Testis (tissue), 3 donors: Measurements from ENCODE around the gene LRRTM4. TPM values are rescaled to one million over a fixed set of nuclear protein-coding genes. Genes with fewer than 3 reads are reported as not detected.

Source experiments
- DNase-seq: peaks from one replicate; pipeline ENCODE4 v3.0.0-alpha.2; 2019
- H3K27ac ChIP-seq, 2 donors: fragments of 200-600 bp; sonication (generic); one replicate each; pipeline ENCODE4 v1.5.1; 2019
- H3K27me3 ChIP-seq: fragments of 200-600 bp; sonication (generic); one replicate; pipeline ENCODE4 v1.5.1; 2019
- H3K36me3 ChIP-seq: fragments of 200-600 bp; sonication (generic); one replicate; pipeline ENCODE4 v1.5.1; 2017; ENCODE audit warnings: low read depth; ENCODE audit errors: missing control alignments
- H3K4me1 ChIP-seq: fragments of 200-600 bp; sonication (generic); one replicate; pipeline ENCODE4 v1.5.1; 2019
- H3K4me3 ChIP-seq, 2 donors: fragments of 200-600 bp; sonication (generic); one replicate each; pipeline ENCODE4 v1.5.1; 2017 to 2019
- H3K9me3 ChIP-seq: fragments of 200-600 bp; sonication (generic); one replicate; pipeline ENCODE4 v1.5.1; 2017
- POLR2A ChIP-seq: fragments of 450-650 bp; IDR thresholded peaks from one replicate; pipeline ENCODE4 v1.6.1; 2017; ENCODE audit warnings: antibody characterized with exemption, mild to moderate bottlenecking, moderate library complexity
- WGBS, 2 donors: methylation state at CpG; one replicate each; pipeline ENCODE4 v1.1.5; 2018; 5-methylcytosine and 5-hydroxymethylcytosine counted together
- intact Hi-C: fragments of 100-400 bp; cut with DNase I; formaldehyde crosslinking; loops from one replicate; pipeline ENCODE4 v1.15.1; 2023; ENCODE audit warnings: low total_unique reads
- polyA plus RNA-seq: library from polyadenylated mRNA; stranded (reverse); fragments of 350-450 nt; fragmentation: Illumina TruSeq; extraction: RNeasy Lipid Tissue Mini Kit (QIAGEN cat#74804); gene quantifications from one replicate; pipeline ENCODE4 v1.2.3, GENCODE V29; 2014; ENCODE audit warnings: low read depth, low replicate concordance; ENCODE audit not compliant: insufficient read depth
- total RNA-seq, 2 donors: library from RNA; depleted of rRNA; stranded (reverse); fragments of >200 nt; gene quantifications; one replicate each; pipeline ENCODE4 v1.2.3, GENCODE V29; 2016
- TF ChIP-seq, protein P1 (sequence below), 3 experiments: fragments of 450-650 bp in 2 of 3; fragments of 200-600 bp in 1 of 3; sonication (generic) in 1 of 3; IDR thresholded peaks; one replicate each; pipeline ENCODE4 v1.5.1; 2016 to 2019; ENCODE audit warnings: antibody characterized with exemption in 3 of 3, mild to moderate bottlenecking in 2 of 3, moderate library complexity in 1 of 3

LRRTM4 gene
- total and polyA plus RNA-seq, 3 donors from 2014 or later = 0.08 to 0.19 (median 0.13) TPM

DNA sequence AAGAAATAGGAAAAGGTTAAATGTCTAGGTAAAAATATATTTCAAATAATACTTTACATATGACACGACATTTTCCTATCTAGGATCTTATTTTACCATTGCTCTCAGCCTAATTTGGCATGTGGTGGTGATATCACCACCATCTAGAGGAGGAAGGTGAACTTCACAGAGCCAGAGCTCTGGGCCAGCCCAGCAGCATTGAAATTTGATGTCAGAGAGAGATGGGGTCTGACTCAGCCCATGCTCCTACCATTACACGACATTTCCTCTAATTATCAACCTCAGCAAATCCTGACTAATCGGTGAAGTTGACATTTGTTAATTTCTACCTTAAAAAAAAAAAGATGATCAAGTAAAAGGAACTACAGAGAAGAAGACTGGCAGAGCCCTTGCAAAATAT is 42.3 kb downstream of the LRRTM4 start:
- no peak overlapping the region for H3K27ac ChIP-seq
- TF ChIP-seq, protein P1, sequence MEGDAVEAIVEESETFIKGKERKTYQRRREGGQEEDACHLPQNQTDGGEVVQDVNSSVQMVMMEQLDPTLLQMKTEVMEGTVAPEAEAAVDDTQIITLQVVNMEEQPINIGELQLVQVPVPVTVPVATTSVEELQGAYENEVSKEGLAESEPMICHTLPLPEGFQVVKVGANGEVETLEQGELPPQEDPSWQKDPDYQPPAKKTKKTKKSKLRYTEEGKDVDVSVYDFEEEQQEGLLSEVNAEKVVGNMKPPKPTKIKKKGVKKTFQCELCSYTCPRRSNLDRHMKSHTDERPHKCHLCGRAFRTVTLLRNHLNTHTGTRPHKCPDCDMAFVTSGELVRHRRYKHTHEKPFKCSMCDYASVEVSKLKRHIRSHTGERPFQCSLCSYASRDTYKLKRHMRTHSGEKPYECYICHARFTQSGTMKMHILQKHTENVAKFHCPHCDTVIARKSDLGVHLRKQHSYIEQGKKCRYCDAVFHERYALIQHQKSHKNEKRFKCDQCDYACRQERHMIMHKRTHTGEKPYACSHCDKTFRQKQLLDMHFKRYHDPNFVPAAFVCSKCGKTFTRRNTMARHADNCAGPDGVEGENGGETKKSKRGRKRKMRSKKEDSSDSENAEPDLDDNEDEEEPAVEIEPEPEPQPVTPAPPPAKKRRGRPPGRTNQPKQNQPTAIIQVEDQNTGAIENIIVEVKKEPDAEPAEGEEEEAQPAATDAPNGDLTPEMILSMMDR (IDR thresholded peaks at IDR 0.05) = no peak
- TF ChIP-seq POLR2A = no peak
- DNase-seq = no peak
- no peaks in the 10 kb centered on the region for H3K36me3 ChIP-seq
- no peaks in the 10 kb centered on the region for H3K4me1 ChIP-seq
- no peak overlapping the region for H3K4me3 ChIP-seq
- no peaks in the 10 kb centered on the region for H3K27me3 ChIP-seq
- H3K9me3 ChIP-seq = no peaks in the 10 kb centered on the region
- intact Hi-C loops = no loop called here
- WGBS, 2 donors = 69 to 83% methylated on average over 3 of the region's 3 CpGs

DNA sequence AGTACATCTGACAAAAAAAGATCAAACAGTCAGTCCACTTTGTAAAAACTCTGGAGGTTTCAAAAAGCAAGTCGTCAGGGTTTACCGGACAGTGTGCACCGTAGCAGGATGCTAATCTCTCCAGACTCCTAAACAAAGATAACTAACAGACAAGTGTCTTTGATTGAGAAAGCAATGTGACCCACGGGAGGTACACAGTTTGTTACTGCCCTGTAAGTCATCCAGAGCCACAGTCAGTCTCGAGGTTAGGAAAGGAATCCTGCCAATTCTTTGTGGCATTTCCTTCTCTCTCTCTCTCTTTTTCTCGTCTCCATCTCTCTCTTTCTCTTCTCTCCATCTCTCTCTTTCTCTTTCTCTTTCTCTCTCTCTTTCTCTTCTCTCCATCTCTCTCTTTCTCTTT is 42.8 kb downstream of the LRRTM4 start:
- no peak overlapping the region for H3K4me3 ChIP-seq
- intact Hi-C loops = no loop called here
- DNase-seq = no peak

DNA sequence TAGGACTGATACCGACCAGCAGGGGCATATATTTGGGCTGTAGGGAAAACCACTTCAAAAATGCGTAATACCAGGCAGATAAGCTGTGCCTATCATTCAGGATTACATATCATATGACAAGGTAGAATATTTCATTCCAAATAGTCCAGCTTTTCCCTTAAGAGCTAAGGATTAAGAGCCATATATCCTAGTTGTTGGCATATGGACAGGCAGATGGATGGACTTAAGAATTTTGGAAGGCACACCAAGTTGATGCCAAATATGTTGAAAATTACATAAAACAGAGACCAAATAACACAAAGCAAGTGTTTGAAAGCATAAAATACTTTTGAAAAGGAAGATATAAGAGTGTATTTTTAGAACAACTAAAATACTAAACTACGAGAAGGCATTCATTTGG is 52.1 kb downstream of the LRRTM4 start:
- Histone ChIP-seq H3K27ac (no peak overlapping the region), H3K9me3 (no peaks in the 10 kb centered on the region), H3K27me3 (no peaks in the 10 kb centered on the region), H3K4me1 (no peaks in the 10 kb centered on the region), H3K4me3 (no peak overlapping the region), H3K36me3 (no peaks in the 10 kb centered on the region)
- no peak for DNase-seq
- intact Hi-C loops = no loop called here
- WGBS, 2 donors = 84 to 88% methylated on average over 3 of the region's 3 CpGs
- TF ChIP-seq, protein P1 (IDR thresholded peaks at IDR 0.05) = no peak
- no peak for TF ChIP-seq POLR2A

More for the DNA sequence above, 42.8 kb downstream of the LRRTM4 start:
- WGBS, 2 donors = 44 to 50% methylated on average over 6 of the region's 6 CpGs
- Histone ChIP-seq H3K9me3 (no peaks in the 10 kb centered on the region), H3K27me3 (no peaks in the 10 kb centered on the region), H3K27ac (no peak overlapping the region), H3K4me1 (no peaks in the 10 kb centered on the region), H3K36me3 (no peaks in the 10 kb centered on the region)
- TF ChIP-seq POLR2A = no peak
- TF ChIP-seq, protein P1 (IDR thresholded peaks at IDR 0.05) = no peak

DNA sequence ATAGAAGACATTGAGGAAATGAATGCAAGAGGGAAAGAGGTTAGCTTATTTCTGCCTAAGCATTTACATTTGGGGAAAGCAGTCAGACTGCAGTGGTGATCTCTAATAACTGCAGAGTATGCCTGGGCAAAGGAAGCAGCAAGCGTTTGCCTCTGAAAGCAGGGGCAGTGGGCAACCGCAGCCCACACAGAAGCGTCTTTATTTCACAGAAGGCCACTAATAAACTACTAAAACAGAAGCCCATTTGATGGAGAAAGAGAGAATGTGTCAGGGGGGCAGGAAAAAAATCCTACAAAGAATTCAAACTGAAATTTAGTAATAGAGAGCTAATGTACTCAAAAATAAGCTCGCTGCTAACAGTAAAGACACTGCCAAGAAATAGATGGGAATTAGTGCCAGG is 53.1 kb downstream of the LRRTM4 start:
- Histone ChIP-seq H3K36me3 (no peaks in the 10 kb centered on the region), H3K9me3 (no peaks in the 10 kb centered on the region), H3K4me1 (no peaks in the 10 kb centered on the region), H3K27me3 (no peaks in the 10 kb centered on the region), H3K4me3 (no peak overlapping the region), H3K27ac (no peak overlapping the region)
- TF ChIP-seq, protein P1 (IDR thresholded peaks at IDR 0.05) = no peak
- TF ChIP-seq POLR2A = no peak
- 70 to 71% methylated on average over 4 of the region's 4 CpGs for WGBS, 2 donors
- DNase-seq = no peak
- intact Hi-C loops = no loop called here

DNA sequence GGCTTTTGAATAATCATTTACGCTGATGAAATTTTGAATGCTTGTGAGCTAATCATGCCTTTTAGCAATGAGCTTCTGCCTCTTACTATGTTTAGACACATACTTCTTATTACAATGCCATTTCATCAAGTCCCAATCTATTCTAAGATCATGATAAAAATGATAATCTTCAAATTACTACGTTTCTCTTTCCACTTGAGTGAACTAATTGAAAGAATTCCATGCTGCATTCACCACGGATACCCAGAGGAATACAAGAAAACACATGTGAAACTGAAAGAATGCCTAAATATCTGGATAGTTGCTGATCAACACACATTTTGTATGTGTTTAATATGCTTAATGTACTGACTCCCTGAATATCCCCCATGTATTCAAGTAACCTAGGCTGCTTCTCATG is 62.3 kb downstream of the LRRTM4 start:
- Histone ChIP-seq H3K4me1 (no peaks in the 10 kb centered on the region), H3K27ac (no peak overlapping the region), H3K27me3 (no peaks in the 10 kb centered on the region), H3K36me3 (no peaks in the 10 kb centered on the region), H3K4me3 (no peak overlapping the region), H3K9me3 (no peaks in the 10 kb centered on the region)
- DNase-seq = no peak
- intact Hi-C loops = no loop called here
- 54 to 68% methylated on average over 3 of the region's 3 CpGs for WGBS, 2 donors
- TF ChIP-seq POLR2A = no peak
- TF ChIP-seq, protein P1 (IDR thresholded peaks at IDR 0.05) = no peak
